HCEC 1CT (cell line): ENCODE measurements around the gene CDH4.

Source experiments
- DNase-seq: peaks from one replicate; pipeline ENCODE4 v3.0.0-alpha.2; 2017

Gene CDH4

GRCh38 chr20:61614706-61615100, 362.6 kb downstream of the CDH4 start:
- no peak for DNase-seq

GRCh38 chr20:61615806-61616205, 363.7 kb downstream of the CDH4 start:
- no peak for DNase-seq

DNA sequence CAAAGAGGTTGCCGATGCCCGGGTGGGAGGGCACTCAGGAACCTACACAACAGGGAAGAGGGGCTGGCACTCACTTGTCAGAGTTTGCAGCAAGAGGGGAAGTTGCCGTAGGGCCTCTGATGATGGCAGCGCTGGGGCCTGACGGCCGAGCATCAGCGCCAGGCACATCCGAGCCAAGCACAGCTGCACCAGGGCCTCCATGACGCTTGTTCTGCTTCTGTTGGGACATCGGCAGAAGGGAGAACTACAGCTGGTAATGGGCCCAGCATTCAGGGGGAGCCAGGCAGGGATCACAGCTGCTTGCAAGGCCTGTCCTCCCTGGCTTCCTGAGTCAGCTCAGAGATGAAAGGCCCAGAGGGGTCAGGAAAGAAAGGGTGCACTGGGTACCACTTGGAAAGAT, 367.7 kb downstream of the CDH4 start:
- no peak for DNase-seq

GRCh38 chr20:61620174-61620573, 368.1 kb downstream of the CDH4 start:
- no peak for DNase-seq

DNA sequence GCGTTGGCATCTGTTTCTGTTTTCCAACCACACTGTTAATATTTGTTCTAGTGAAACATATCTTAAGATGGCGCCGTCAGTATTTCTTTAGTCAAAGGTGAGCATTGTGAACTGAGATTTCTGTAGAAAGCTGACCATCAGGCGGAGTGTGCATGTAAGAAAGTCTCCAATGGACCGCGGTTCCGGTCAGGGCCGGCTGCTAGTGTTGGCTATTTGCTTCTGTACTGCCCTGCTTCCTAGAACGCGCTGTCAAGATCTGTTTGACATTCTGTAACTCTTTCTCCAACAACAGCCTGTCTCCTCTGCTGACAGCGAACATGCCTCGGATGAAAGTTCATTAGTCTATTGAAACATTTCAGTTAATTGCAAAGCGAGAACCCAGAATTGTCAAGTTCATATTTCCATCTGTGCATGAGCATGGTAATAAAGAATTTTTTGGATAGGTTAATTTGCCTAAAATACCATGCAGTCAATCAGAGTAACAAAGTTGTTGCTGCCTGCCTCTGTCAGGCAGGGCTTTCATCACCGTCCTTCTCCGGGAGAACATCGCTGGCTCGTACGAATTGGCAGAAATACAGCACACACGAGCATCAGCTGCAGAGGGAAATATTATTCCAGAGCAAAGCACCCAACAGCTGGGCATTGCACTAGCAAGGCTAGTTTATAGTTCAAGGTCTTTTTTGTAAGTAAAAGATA, 369.1 kb downstream of the CDH4 start:
- DNase-seq, result no peak

DNA sequence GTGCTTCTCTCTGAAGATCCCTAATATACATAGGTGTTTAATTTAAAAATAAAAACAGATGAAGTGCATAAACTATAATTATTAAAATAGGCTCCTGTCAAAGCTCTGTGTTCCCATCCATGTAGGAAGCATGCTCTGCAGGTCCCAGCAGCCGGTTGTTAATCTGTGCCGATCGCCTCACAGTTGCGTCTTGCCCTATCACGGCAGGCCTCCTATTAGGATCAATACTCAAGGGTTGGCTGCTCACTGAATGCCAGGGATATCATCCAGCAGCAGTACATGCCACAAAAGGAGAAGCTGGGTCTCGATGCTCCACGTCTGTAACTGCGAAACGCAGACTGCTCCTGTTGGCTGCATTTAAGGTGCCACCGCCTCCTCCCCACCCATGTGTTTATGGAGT, 369.8 kb downstream of the CDH4 start:
- DNase-seq, result no peak

GRCh38 chr20:61623451-61623850, 371.4 kb downstream of the CDH4 start:
- no peak for DNase-seq

DNA sequence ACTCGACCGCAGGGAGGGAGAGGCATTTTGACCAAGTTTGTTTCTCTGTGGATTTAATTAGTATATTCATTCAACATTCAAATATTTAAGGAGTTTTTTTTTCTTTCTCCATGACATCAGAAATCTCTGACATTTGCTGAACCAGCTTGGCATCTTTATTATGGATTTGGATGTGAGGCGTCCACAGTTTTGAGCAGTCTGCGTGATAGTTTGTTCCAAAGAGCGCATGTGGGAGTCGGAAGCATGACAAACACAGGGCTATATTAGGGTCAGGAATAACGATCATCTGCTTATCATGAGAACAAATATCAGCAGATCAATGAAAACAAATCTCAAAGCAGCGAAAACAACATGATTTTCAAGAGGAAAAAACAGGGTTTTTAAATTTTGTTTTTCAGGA, 373.2 kb downstream of the CDH4 start:
- DNase-seq, result no peak

GRCh38 chr20:61626412-61626811, 374.4 kb downstream of the CDH4 start:
- no peak for DNase-seq

- no peak for DNase-seq
These were observed 375.8 kb downstream of the CDH4 start for GRCh38 chr20:61627791-61628415.

GRCh38 chr20:61628480-61628879, 376.4 kb downstream of the CDH4 start:
- no peak for DNase-seq

DNA sequence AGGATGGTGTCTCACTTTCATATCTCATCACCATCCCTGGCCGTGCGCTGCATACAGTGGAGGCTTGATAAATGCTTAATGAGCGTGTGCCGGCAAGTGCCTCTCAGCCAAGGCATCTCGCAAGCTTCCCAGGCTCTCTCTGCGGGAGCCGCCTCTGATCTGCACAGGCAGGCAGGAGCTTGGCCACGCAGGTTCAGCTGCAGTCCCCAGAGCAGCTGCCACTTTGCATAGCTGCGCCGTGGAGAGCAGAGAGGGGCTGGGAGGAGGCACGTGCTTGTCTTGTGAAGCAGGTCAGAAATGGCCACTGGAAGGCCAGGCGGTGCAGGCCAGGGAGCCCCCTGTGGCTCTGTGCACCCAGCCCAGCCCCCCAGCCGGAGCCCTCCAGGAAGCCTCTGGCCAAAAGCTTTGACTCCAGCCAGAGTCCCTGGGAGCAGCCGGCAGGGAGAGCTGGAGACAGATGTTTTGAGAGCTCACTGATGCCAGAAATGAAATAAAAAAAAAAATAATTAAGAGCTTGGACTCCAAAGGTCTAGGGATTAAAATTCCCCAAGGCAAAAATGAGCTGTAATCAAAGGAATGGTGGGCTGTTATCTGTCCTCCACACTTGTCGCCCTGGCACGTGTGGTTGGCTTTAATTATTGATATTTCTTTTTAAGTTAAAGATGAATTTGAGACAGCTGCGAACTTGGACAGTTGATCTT, 377.0 kb downstream of the CDH4 start:
- DNase-seq, result no peak

GRCh38 chr20:61629602-61630390, 377.7 kb downstream of the CDH4 start:
- no peak for DNase-seq

- DNase-seq, result no peak
These were observed 378.3 kb downstream of the CDH4 start for GRCh38 chr20:61630391-61630650.

DNA sequence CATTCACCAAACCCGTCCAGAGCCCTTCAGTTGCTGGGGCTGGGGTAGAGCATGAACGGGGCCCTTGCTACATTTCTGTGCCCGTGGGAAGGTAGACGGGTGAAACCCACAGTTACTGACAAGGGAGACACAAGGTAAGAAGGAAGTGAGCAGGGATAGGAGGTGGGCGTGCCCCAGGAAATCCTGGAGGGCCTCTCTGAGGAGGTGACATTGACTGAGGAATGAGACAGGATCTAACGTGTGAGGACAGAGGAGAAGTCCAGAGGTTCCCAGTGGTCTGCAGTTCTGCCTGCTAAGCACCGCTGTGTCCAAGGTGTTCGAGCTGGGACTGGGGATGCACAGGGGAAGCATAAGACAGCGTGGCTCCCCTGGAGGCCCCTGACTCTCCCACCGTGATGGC, 378.8 kb downstream of the CDH4 start:
- no peak for DNase-seq

- DNase-seq, result no peak
These were observed 379.7 kb downstream of the CDH4 start for GRCh38 chr20:61631751-61632150.

GRCh38 chr20:61633004-61633403, 380.9 kb downstream of the CDH4 start:
- no peak for DNase-seq

DNA sequence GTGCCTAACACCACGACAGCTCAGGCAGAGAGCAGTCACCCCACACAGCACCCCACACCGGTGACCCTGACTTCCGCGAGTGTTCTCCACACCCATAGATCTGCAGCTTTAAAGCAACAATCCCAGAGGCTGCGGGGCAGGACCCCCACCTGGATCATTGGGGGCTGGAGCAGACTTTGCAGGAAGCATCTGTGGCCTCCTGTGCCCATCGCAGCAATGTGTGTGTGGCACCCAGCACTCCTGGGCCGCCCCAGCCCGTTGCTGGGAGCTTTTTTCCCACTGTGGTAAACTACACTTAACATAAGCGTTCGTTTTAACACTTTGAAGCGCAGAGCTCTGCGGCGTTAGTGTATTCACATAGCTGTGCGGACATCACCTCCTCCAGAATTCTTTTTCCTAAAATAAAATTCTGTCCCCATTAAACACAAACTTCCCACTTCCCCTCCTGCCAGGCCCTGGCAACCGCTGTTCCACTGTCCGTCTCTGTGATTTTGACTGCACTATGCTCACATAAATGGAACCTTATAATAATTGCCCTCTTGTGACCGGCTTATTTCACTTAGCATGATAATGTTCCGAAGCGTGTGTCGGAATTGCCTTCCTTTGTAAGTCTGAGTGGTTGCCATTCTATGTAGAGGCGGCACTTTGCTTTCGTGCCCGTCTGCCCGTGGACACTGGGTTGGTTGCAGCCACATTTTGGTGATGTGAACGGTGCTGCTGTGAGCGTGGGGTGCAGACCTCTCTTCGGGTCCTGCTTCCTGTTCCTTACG, 382.5 kb downstream of the CDH4 start:
- no peak for DNase-seq

GRCh38 chr20:61635721-61636455, 383.8 kb downstream of the CDH4 start:
- DNase-seq, result no peak

DNA sequence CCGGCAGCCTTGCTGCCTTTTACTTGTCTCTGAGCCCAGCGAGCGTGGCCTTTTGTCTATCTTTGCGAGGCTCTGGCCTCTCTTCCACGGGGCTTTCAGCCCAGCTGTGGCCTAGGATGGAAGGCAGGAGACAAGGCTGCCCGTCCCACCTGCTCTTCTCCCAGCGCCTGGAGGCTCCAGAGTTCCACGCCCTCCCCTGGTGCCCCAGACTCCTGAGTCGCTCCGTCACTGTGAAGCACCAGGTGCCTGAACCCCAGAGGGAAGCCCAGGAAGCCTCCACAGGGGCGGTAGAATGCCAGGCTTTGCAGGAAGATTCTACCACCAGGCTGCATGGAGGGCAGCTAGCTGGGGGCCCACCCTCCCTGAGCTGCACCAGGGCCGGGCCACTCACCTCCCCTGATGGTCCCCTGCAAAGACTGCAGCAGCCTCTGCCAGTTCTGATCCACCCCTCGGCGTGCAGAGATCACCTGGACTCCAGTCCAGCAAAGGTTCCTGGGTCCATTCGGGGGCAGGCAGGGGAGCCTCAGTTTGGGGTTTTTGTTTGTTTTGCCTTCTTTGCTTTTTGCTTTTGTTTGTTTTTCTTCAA, 384.6 kb downstream of the CDH4 start:
- DNase-seq, result no peak

- peak; percentile 52 for DNase-seq
These were observed 386.9 kb downstream of the CDH4 start for GRCh38 chr20:61638802-61639585.
